Brain microvascular endothelial cell (primary cell): ENCODE measurements around the gene RSL24D1.

Experiments
- DNase-seq: peaks from one replicate; pipeline ENCODE4 v3.0.0-alpha.2; 2020
- H3K27ac ChIP-seq: fragments of 250-450 bp; sonication (Bioruptor Pico); 2 replicates; pipeline ENCODE4 v1.5.1; 2020; ENCODE audit warnings: mild to moderate bottlenecking, moderate library complexity
- H3K27me3 ChIP-seq: fragments of 250-450 bp; sonication (Bioruptor Pico); replicated peaks from 2 replicates; pipeline ENCODE4 v1.5.1; 2020; ENCODE audit warnings: mild to moderate bottlenecking
- H3K36me3 ChIP-seq: fragments of 250-450 bp; sonication (Bioruptor Pico); replicated peaks from 2 replicates; pipeline ENCODE4 v1.5.1; 2020; ENCODE audit warnings: mild to moderate bottlenecking
- H3K4me3 ChIP-seq: 2 replicates; pipeline ENCODE4 v1.5.1; 2011; ENCODE audit warnings: low read depth, mild to moderate bottlenecking, control low read depth, low read length, moderate library complexity
- CTCF ChIP-seq: IDR thresholded peaks from 2 replicates; pipeline ENCODE4 v1.5.1; 2011; ENCODE audit warnings: low read depth, mild to moderate bottlenecking, moderate library complexity, low read length, control low read depth, inconsistent platforms; ENCODE audit errors: missing control alignments
- in situ Hi-C: cut with HindIII; loops from 2 replicates; pipeline ENCODE4 v1.10.0; 2017; ENCODE audit warnings: low sequenced_read_pairs, low pct_ligation_motif_present

Gene RSL24D1

GRCh38 chr15:55239440-55240124 lies 42.8 kb upstream of the RSL24D1 start:
- DNase-seq, result no peak
- in situ Hi-C loops, result no loop called here
- no peaks in the 10 kb centered on the region for H3K36me3 ChIP-seq
- H3K27ac ChIP-seq, result no peak overlapping the region
- H3K27me3 ChIP-seq, result no peaks in the 10 kb centered on the region
- TF ChIP-seq CTCF, result no peak
- no peak overlapping the region for H3K4me3 ChIP-seq

DNA sequence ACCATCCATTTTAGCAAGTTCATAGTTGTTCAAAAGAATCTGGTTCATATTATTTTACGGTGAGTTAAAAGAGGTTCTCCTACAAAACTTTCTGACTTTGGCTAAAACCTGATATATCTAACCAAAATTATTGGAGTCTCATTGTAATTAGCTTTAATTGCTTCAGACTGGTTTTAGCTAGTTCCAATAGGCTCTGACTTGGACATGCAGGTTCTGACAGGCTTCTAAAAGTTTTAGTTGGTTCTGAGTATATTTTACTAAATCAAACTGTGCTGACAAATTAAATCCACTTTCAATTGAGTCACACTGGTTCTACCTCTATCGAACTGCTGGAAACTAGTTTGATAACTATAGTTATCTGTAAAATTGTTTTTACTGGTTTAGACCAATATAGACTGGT lies 42.1 kb upstream of the RSL24D1 start:
- Histone ChIP-seq H3K36me3 (no peaks in the 10 kb centered on the region), H3K27me3 (no peaks in the 10 kb centered on the region), H3K4me3 (no peak overlapping the region), H3K27ac (no peak overlapping the region)
- DNase-seq, result no peak
- no peak for TF ChIP-seq CTCF
- in situ Hi-C loops, result no loop called here

DNA sequence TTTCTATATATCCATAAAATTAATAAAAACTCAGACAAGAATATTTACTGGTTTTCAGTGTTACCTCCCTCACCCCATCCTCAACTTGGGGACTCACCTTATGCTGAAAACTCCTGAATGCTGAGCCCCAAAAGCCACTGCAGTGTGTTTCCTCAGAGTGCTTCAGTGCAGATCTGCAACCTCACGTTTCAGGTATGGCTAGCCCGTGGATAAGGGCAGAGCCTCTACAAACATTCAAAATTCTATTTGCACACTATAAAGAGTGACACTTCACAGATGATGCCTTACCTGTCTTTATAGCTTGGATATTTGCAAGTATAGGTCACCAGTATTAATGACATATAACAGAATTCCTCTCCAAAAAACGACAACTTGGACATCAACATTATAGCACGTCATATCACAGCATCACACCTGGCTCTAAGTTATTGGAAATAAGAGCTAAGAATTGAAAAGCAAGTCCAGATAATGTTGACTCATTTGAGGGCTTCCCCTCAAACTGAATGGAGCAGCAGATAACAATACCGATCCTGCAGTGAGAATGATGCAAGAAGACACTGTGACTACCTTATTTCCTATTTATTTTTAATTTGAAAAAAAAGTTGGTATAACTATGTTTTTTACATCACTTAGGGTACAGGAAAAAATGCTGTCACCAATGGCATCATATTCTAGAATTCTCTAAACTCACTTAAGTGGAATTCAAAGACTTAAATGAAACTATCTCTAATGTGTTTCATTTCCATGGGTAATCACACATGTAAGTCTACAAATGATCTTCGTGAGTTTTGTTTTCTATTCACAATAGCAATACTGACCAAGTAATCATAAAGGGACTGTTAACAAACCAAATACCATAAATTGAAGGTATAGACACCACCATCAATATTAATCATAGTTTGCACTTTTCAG lies 40.7 kb upstream of the RSL24D1 start:
- Histone ChIP-seq H3K27ac (no peak overlapping the region), H3K4me3 (no peak overlapping the region), H3K27me3 (no peaks in the 10 kb centered on the region), H3K36me3 (no peaks in the 10 kb centered on the region)
- in situ Hi-C loops, result no loop called here
- DNase-seq, result no peak
- TF ChIP-seq CTCF, result no peak

GRCh38 chr15:55235546-55236036 lies 38.9 kb upstream of the RSL24D1 start:
- Histone ChIP-seq H3K4me3 (no peak overlapping the region), H3K36me3 (no peaks in the 10 kb centered on the region), H3K27me3 (no peaks in the 10 kb centered on the region), H3K27ac (no peak overlapping the region)
- TF ChIP-seq CTCF, result no peak
- DNase-seq, result no peak
- in situ Hi-C loops, result no loop called here

GRCh38 chr15:55234800-55235104 lies 38.0 kb upstream of the RSL24D1 start:
- Histone ChIP-seq H3K27me3 (no peaks in the 10 kb centered on the region), H3K4me3 (no peak overlapping the region), H3K27ac (no peak overlapping the region), H3K36me3 (no peaks in the 10 kb centered on the region)
- in situ Hi-C loops, result no loop called here
- no peak for DNase-seq
- TF ChIP-seq CTCF, result no peak
